Stimulated activated CD4-positive, alpha-beta T cell treated with anti-CD3 and anti-CD28 coated beads, Interleukin-1b, Interleukin-23, amount 100 ng/mL, for 4 hours (primary cell): ENCODE data around the gene ZNF92.
"Not testable (repeated sequence)": the region's sequence is repeated elsewhere in the genome, so short reads cannot be mapped to it uniquely, and the experiment has no call there.

Source experiments
- DNase-seq, 2 donors: peaks; one replicate each; pipeline ENCODE4 v3.0.0-alpha.2; 2020; ENCODE audit warnings: low read depth in 2 of 2

The ZNF92 gene

GRCh38 chr7:65373608-65374351, at the start of gene ZNF92:
ZNF92 (plus strand) TSS chr7:65373855; CDS start chr7:65373998, 143 bp downstream.
- DNase-seq = peak; percentile 89 to 90

GRCh38 chr7:65325793-65326432, 47.7 kb upstream of the ZNF92 start:
- no peak for DNase-seq

GRCh38 chr7:65338346-65338745, 35.3 kb upstream of the ZNF92 start:
- DNase-seq = no peak

GRCh38 chr7:65339257-65339656, 34.4 kb upstream of the ZNF92 start:
- no peak for DNase-seq

- DNase-seq = no peak
Measured at GRCh38 chr7:65342723-65343629, 30.7 kb upstream of the ZNF92 start.

GRCh38 chr7:65344541-65344940, 29.1 kb upstream of the ZNF92 start:
- not testable (repeated sequence) for DNase-seq

GRCh38 chr7:65354263-65354662, 19.4 kb upstream of the ZNF92 start:
- DNase-seq = no peak

DNA sequence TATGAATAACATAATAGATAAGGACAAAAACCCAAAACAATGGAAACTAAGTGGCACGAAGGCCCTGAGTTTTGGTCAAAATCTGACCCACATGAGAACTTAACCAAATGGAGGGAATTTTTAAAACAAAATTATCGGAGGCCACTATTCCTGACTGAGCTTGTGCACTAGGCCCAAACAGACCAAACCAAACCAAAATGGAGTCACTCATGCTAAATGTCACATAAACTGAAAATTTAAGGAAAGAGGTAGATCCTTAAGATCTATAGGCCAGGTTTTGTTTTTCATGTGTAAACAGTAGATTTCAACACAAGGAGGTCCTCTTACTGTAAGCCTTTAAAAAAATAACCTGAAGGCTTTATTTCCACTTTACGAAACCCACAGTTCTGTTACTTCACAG, 3.8 kb upstream of the ZNF92 start:
- DNase-seq = no peak

- no peak for DNase-seq
Measured at GRCh38 chr7:65371468-65371867, 2.2 kb upstream of the ZNF92 start.

- DNase-seq = no peak
Measured at GRCh38 chr7:65379318-65379717, 5.7 kb downstream of the ZNF92 start.

- DNase-seq = no peak
Measured at GRCh38 chr7:65381742-65382141, 8.1 kb downstream of the ZNF92 start.

- no peak for DNase-seq
Measured at GRCh38 chr7:65382452-65382851, 8.8 kb downstream of the ZNF92 start.

DNA sequence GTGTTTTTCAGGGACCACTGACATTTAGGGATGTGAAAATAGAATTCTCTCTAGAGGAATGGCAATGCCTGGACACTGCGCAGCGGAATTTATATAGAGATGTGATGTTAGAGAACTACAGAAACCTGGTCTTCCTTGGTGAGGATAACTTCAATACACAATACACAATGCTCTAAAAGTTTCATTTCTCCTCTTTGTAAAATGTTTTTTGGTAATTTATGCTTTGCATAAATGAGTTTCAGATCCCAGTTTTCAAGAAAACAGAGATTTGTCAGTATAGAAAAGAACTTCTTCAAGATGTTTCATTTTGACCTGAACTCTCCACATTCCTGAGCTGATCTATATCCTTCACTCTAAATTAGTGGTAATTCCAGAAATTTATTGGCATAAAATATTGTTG, 14.2 kb downstream of the ZNF92 start:
- DNase-seq = no peak

- no peak for DNase-seq
Measured at GRCh38 chr7:65390588-65390987, 16.9 kb downstream of the ZNF92 start.

DNA sequence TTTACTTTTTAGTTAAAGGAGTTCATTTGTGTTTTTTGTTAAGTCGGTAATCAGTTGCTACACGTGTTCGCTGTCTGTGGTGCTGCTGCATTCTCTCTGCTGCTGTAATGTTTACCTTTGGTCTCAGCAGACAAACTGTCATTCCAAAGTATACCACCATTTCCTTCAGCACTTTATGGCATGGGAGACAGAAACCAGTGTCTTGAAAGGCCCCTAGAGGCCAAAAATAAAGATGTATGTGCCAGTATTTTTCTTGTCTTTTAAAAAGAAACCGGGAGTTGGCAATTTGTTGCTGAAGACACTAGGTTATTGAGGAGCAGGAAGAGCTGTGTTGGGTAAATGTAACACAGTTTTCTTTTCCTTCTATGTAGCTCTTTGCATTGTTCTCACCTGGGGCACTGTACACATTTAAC, 24.1 kb downstream of the ZNF92 start:
- DNase-seq = no peak

DNA sequence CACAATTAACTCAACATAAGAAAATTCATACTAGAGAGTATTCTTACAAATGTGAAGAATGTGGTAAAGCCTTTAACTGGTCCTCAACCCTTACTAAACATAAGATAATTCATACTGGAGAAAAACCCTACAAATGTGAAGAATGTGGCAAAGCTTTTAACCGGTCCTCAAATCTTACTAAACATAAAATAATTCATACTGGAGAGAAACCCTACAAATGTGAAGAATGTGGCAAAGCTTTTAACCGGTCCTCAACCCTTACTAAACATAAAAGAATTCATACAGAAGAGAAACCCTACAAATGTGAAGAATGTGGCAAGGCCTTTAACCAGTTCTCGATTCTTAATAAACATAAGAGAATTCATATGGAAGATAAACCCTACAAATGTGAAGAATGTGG, 25.0 kb downstream of the ZNF92 start:
- not testable (repeated sequence) for DNase-seq

DNA sequence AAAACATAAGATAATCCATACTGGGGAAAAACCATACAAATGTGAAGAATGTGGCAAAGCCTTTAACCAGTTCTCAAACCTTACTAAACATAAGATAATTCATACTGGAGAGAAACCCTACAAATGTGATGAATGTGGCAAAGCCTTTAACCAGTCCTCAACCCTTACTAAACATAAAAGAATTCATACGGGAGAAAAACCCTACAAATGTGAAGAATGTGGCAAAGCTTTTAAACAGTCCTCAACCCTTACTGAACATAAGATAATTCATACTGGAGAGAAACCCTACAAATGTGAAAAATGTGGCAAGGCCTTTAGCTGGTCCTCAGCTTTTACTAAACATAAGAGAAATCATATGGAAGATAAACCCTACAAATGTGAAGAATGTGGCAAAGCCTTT, 25.4 kb downstream of the ZNF92 start:
- DNase-seq = not testable (repeated sequence)

DNA sequence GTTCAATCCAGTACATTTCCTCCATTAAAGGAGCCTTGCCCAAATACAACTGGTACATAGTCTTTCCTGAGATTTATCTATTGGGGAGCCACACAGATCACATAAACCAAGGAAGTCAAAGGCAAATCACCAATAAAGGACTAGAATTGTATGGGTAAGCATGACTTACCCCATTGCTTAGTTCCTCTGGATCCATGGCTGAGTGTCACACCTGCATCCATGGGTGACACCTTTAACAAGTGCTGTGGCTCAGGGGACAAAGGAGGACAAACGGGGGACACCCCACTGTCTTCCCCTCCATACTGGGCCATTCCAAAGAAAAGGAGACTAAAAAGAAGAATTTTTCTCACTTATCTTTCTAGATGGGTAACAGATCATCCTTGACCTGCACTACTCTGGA, 30.4 kb downstream of the ZNF92 start:
- DNase-seq = no peak

DNA sequence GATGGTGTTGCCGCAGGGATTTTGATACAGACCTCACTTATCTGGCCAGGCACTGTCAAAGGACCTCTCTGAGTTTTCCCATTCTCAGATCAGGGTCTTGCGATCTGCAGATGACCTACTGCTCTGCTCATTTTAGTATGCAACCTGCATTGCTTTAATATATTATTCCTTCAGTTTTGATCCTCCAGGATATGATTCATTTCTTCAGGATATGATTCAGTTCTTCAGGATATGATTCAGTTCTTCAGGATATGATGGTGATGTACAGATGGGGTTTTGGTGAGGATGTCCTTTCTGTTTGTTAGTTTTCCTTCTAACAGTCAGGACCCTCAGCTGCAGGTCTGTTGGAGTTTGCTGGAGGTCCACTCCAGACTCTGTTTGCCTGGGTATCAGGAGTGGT, 33.1 kb downstream of the ZNF92 start:
- not testable (repeated sequence) for DNase-seq

DNA sequence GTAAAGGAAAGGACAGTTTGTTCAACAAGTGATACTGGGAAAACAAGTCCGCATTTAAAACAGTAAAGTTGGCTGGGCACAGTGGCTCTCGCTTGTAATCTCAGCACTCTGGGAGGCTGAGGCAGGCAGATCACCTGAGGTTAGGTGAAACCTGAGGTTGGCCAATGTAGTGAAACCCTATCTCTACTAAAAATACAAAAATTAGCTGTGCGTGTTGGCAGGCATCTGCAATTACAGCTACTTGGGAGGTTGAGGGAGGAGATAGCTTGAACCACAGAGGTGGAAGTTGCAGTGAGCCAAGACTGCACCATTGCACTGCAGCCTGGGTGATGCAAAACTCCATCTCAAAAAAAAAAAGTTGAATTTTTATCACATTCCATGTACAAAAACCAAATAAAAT, 35.7 kb downstream of the ZNF92 start:
- DNase-seq = no peak

DNA sequence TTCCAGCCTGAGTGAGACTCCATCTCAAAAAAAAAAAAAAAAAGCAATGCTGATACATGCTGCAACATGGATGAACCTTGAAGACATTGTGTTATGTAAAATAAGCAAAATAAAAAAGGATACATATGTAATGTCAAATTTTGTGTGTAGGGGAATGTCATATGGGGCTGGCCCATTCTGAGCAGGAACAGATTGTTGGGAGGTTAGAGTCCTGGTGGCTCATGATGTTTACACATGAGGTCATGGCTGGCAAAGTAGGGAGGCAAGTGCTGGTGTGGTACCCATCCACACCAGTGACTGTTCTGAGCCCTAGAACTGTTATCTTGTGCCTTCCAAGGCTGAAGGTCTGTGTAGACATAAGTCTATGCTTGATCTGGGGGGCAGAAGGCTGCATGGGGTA, 37.6 kb downstream of the ZNF92 start:
- DNase-seq = no peak

- no peak for DNase-seq
Measured at GRCh38 chr7:65422670-65423069, 49.0 kb downstream of the ZNF92 start.
